HCT116 (cell line): ENCODE data around the gene UPK1B. TPM values are rescaled to one million over a fixed set of nuclear protein-coding genes. Genes with fewer than 3 reads are reported as not detected.

Experiments
- ATAC-seq: fragments of 200-7000 bp; cut with Tn5 transposase; 2 replicates; pipeline ENCODE4 v1.9.1; 2020; ENCODE audit warnings: mild to moderate bottlenecking, moderate library complexity
- BruUV-seq: library from RNA; stranded (reverse); fragments of 400-500 nt; replicated peaks from 2 replicates; lab custom pipeline; 2021; lab: Mats Ljungman, UMichigan
- CTCF ChIA-PET: fragments of 300-600 bp; sonication (Branson Sonifier 250); formaldehyde crosslinking; loops from one replicate; lab custom pipeline; 2021; ENCODE audit warnings: antibody characterized with exemption; lab: Charles Lee
- POLR2A ChIA-PET: fragments of 300-600, 350-600 bp; sonication (Branson Sonifier 250); formaldehyde crosslinking; loops from one replicate; lab custom pipeline; 2021; ENCODE audit warnings: antibody characterized with exemption; lab: Charles Lee
- RAD21 ChIA-PET, 2 experiments: fragments of 300-600 bp; sonication (Branson Sonifier 250); formaldehyde crosslinking; loops; one replicate each; lab custom pipeline; 2023; ENCODE audit warnings: low total read pairs in 2 of 2; ENCODE audit not compliant: uncharacterized antibody in 2 of 2, unreplicated experiment in 2 of 2, low non-redundant PET in 1 of 2; lab: Charles Lee
- DNase-seq: peaks from one replicate; pipeline ENCODE4 v3.0.0-alpha.2; 2010; ENCODE audit warnings: low read depth, low spot score
- H2AFZ ChIP-seq: fragments of 200-600 bp; shearing (Covaris generic), sonication (generic); 2 replicates; pipeline ENCODE4 v1.6.1; 2017; ENCODE audit warnings: low read depth, mixed run types, mixed read lengths, antibody characterized with exemption, low read length; ENCODE audit not compliant: poor library complexity, severe bottlenecking
- H3K27ac ChIP-seq: 2 replicates; pipeline ENCODE4 v1.5.1; 2012; ENCODE audit warnings: low read depth, low read length
- H3K27me3 ChIP-seq: fragments of 200-600 bp; sonication (generic); 2 replicates; pipeline ENCODE4 v1.6.1; 2016; ENCODE audit warnings: mixed run types, low read length, mixed read lengths; ENCODE audit not compliant: insufficient read depth
- H3K36me3 ChIP-seq, 2 experiments: fragments of 200-500 bp in 1 of 2; fragments of 200-600 bp in 1 of 2; sonication (Bioruptor generic) in 1 of 2; sonication (generic) in 1 of 2; 2 replicates each; pipeline versions ENCODE4 v1.5.1 to v1.6.1; 2014 to 2016; ENCODE audit warnings: low read length in 2 of 2, inconsistent platforms in 1 of 2, mixed read lengths in 1 of 2, mixed run types in 1 of 2; ENCODE audit not compliant: insufficient read depth in 2 of 2, control insufficient read depth in 1 of 2
- H3K4me1 ChIP-seq, 2 experiments: fragments of 200-600 bp in 1 of 2; sonication (generic) in 1 of 2; 2 replicates each; pipeline versions ENCODE4 v1.5.1 to v1.6.1; 2012 to 2017; ENCODE audit warnings: low read length in 2 of 2, inconsistent platforms in 1 of 2, mild to moderate bottlenecking in 1 of 2, mixed read lengths in 1 of 2, mixed run types in 1 of 2, moderate library complexity in 1 of 2; ENCODE audit not compliant: insufficient read depth in 2 of 2, control insufficient read depth in 1 of 2
- H3K4me2 ChIP-seq: fragments of 200-600 bp; sonication (generic); 2 replicates; pipeline ENCODE4 v1.6.1; 2017; ENCODE audit warnings: mixed run types, low read length, mixed read lengths
- H3K4me3 ChIP-seq, 2 experiments: fragments of 200-600 bp in 1 of 2; sonication (generic) in 1 of 2; replicated peaks in 1 of 2; 2 replicates each; pipeline ENCODE4 v1.5.1; 2011 to 2016; ENCODE audit warnings: low read length in 2 of 2, control low read depth in 1 of 2, low read depth in 1 of 2, mild to moderate bottlenecking in 1 of 2, mixed read lengths in 1 of 2, mixed run types in 1 of 2
- H3K79me2 ChIP-seq: fragments of 200-600 bp; sonication (generic); 2 replicates; pipeline ENCODE4 v1.6.1; 2017; ENCODE audit warnings: mild to moderate bottlenecking, mixed run types, low read length, moderate library complexity, mixed read lengths; ENCODE audit not compliant: insufficient read depth
- H3K9ac ChIP-seq: fragments of 200-600 bp; sonication (generic); 2 replicates; pipeline ENCODE4 v1.6.1; 2016; ENCODE audit warnings: low read length, mixed read lengths
- H3K9me2 ChIP-seq: fragments of 200-600 bp; sonication (generic), shearing (Covaris generic); 2 replicates; pipeline ENCODE4 v1.6.1; 2017; ENCODE audit warnings: mixed run types, mild to moderate bottlenecking, moderate library complexity; ENCODE audit not compliant: insufficient read depth
- H3K9me3 ChIP-seq, 2 experiments: fragments of 200-500 bp in 1 of 2; fragments of 200-600 bp in 1 of 2; sonication (Bioruptor generic) in 1 of 2; sonication (generic) in 1 of 2; 2 replicates each; pipeline ENCODE4 v1.6.1; 2014 to 2017; ENCODE audit warnings: low read length in 2 of 2, mixed read lengths in 2 of 2, inconsistent platforms in 1 of 2, low read depth in 1 of 2, mild to moderate bottlenecking in 1 of 2, mixed run types in 1 of 2, moderate library complexity in 1 of 2; ENCODE audit not compliant: control insufficient read depth in 1 of 2, insufficient read depth in 1 of 2
- H4K20me1 ChIP-seq: fragments of 200-600 bp; sonication (generic), shearing (Covaris generic); 2 replicates; pipeline ENCODE4 v1.6.1; 2017; ENCODE audit warnings: mixed run types, mild to moderate bottlenecking, moderate library complexity; ENCODE audit not compliant: insufficient read depth
- CBX3 ChIP-seq: IDR thresholded peaks from 2 replicates; pipeline ENCODE4 v1.6.1; 2012; ENCODE audit warnings: low read depth
- EGR1 ChIP-seq: IDR thresholded peaks from 2 replicates; pipeline ENCODE4 v1.6.1; 2012; ENCODE audit warnings: low read depth
- EZH2phosphoT487 ChIP-seq: fragments of 200-600 bp; IDR thresholded peaks from 2 replicates; pipeline ENCODE4 v1.6.1; 2018; ENCODE audit warnings: antibody characterized with exemption, borderline replicate concordance
- JUND ChIP-seq: IDR thresholded peaks from 2 replicates; pipeline ENCODE4 v1.6.1; 2012
- SP1 ChIP-seq: IDR thresholded peaks from 2 replicates; pipeline ENCODE4 v1.6.1; 2012; ENCODE audit warnings: low read depth
- SRF ChIP-seq: IDR thresholded peaks from 2 replicates; pipeline ENCODE4 v1.6.1; 2012; ENCODE audit warnings: low read depth
- ZFX ChIP-seq: fragments of 450-650 bp; IDR thresholded peaks from 2 replicates; pipeline ENCODE4 v1.6.1; 2017
- ZNF274 ChIP-seq: fragments of 200-500 bp; sonication (Bioruptor generic); IDR thresholded peaks from 2 replicates; pipeline ENCODE4 v1.6.1; 2014; ENCODE audit warnings: mild to moderate bottlenecking, low read depth, low read length, inconsistent platforms
- intact Hi-C: fragments of 100-400 bp; cut with micrococcal nuclease; formaldehyde crosslinking; loops from 2 replicates; pipeline ENCODE4 v1.10.0; 2022
- total RNA-seq: library from RNA; stranded (reverse); gene quantifications from one replicate; pipeline ENCODE4 v1.2.1, GENCODE V29; 2021; ENCODE audit not compliant: unreplicated experiment
- TF ChIP-seq, protein P1 (sequence below): IDR thresholded peaks from 2 replicates; pipeline ENCODE4 v1.6.1; 2012
- TF ChIP-seq, protein P2 (sequence below): IDR thresholded peaks from 2 replicates; pipeline ENCODE4 v1.6.1; 2011; ENCODE audit warnings: mild to moderate bottlenecking, low read length, moderate library complexity; ENCODE audit not compliant: insufficient replicate concordance; ENCODE audit errors: extremely low read depth

UPK1B gene
- total RNA-seq, 1 experiment from 2014 or later: not detected

DNA sequence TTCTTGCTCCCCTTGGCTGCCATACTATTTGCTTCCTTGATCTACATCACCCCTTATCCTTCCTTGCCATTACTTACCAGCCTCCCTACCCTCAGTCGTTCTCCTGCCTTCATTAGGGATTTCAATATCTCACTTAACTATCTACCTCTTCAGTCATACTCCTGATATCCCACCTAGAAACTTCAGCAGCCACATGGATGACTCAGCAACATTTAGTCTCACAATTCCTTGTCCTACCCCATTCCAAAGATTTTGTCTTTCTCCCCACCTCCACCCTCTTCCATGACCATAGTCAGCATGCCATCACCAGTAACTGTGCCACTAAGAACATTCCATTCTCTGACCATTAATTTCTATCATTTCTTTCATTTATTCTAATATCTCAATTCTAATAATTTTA lies 18.4 kb downstream of the UPK1B start:
- POLR2A ChIA-PET: no interaction called here
- Histone ChIP-seq H4K20me1 (no peaks in the 10 kb centered on the region), H2AFZ (no peak overlapping the region), H3K4me3 (no peak overlapping the region), H3K9me3 (no peaks in the 10 kb centered on the region), H3K27me3 (peaks cover 6% of the 10 kb centered on the region), H3K9me2 (no peaks in the 10 kb centered on the region), H3K4me2 (no peak overlapping the region), H3K79me2 (no peaks in the 10 kb centered on the region), H3K4me1 (no peaks in the 10 kb centered on the region), H3K27ac (no peak overlapping the region), H3K36me3 (no peaks in the 10 kb centered on the region), H3K9ac (no peak overlapping the region)
- no peak for TF ChIP-seq SRF
- no peak for TF ChIP-seq EZH2phosphoT487
- no peak for TF ChIP-seq JUND
- no peak for TF ChIP-seq ZNF274
- no peak for TF ChIP-seq CBX3
- TF ChIP-seq, protein P1, sequence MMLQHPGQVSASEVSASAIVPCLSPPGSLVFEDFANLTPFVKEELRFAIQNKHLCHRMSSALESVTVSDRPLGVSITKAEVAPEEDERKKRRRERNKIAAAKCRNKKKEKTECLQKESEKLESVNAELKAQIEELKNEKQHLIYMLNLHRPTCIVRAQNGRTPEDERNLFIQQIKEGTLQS: no peak
- TF ChIP-seq, protein P2, sequence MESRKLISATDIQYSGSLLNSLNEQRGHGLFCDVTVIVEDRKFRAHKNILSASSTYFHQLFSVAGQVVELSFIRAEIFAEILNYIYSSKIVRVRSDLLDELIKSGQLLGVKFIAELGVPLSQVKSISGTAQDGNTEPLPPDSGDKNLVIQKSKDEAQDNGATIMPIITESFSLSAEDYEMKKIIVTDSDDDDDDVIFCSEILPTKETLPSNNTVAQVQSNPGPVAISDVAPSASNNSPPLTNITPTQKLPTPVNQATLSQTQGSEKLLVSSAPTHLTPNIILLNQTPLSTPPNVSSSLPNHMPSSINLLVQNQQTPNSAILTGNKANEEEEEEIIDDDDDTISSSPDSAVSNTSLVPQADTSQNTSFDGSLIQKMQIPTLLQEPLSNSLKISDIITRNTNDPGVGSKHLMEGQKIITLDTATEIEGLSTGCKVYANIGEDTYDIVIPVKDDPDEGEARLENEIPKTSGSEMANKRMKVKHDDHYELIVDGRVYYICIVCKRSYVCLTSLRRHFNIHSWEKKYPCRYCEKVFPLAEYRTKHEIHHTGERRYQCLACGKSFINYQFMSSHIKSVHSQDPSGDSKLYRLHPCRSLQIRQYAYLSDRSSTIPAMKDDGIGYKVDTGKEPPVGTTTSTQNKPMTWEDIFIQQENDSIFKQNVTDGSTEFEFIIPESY: no peak
- TF ChIP-seq ZFX: no peak
- no peak for TF ChIP-seq SP1
- TF ChIP-seq EGR1: no peak
- CTCF ChIA-PET: no interaction called here
- intact Hi-C loops: no loop called here
- DNase-seq (no peak), ATAC-seq (no peak)
- no TSS peak for BruUV-seq
- RAD21 ChIA-PET: no interaction called here
